Liver (tissue), 3 donors: Measurements from ENCODE around the gene ACP7.

Experiments
- ATF3 ChIP-seq: IDR thresholded peaks from 2 replicates; pipeline ENCODE4 v1.6.1; 2016; ENCODE audit warnings: antibody characterized with exemption
- CTCF ChIP-seq: fragments of 150-350 bp; IDR thresholded peaks from 2 replicates; pipeline ENCODE4 v1.5.1; 2017; ENCODE audit warnings: improper control_type of control experiment, low read depth, low read length; ENCODE audit not compliant: missing input control
- GABPA ChIP-seq, 2 donors: IDR thresholded peaks in 1 of 2; conservative IDR thresholded peaks in 1 of 2; 2 replicates each; pipeline ENCODE4 v1.6.1; 2016; ENCODE audit warnings: antibody characterized with exemption in 2 of 2, mild to moderate bottlenecking in 1 of 2, moderate library complexity in 1 of 2
- HNF4G ChIP-seq: IDR thresholded peaks from 2 replicates; pipeline ENCODE4 v1.6.1; 2016; ENCODE audit warnings: antibody characterized with exemption
- NR2F2 ChIP-seq: IDR thresholded peaks from 2 replicates; pipeline ENCODE4 v1.6.1; 2016; ENCODE audit warnings: antibody characterized with exemption
- REST ChIP-seq: IDR thresholded peaks from 2 replicates; pipeline ENCODE4 v1.6.1; 2016; ENCODE audit warnings: antibody characterized with exemption, mild to moderate bottlenecking
- YY1 ChIP-seq: IDR thresholded peaks from 2 replicates; pipeline ENCODE4 v1.6.1; 2016; ENCODE audit warnings: antibody characterized with exemption, mild to moderate bottlenecking
- donor health status: healthy.
- donor health status: healthy.

- TF ChIP-seq YY1 (no peak), CTCF (no peak), GABPA (IDR thresholded peaks at IDR 0.05 in 1 of 2, conservative IDR thresholded peaks at IDR 0.05 in 1 of 2) (no peak), REST (no peak), ATF3 (no peak), NR2F2 (no peak), HNF4G (no peak)
Observed at GRCh38 chr19:39077323-39077722, 6.8 kb upstream of the ACP7 start.
